GM19467 (cell line): ENCODE results near the gene ST6GAL2.

Experiments
- ATAC-seq: cut with Tn5 transposase; IDR thresholded peaks from one replicate; pipeline ENCODE4 v1.9.1; 2021; ENCODE audit warnings: mild to moderate bottlenecking, moderate library complexity; ENCODE audit not compliant: unreplicated experiment

Gene ST6GAL2

DNA sequence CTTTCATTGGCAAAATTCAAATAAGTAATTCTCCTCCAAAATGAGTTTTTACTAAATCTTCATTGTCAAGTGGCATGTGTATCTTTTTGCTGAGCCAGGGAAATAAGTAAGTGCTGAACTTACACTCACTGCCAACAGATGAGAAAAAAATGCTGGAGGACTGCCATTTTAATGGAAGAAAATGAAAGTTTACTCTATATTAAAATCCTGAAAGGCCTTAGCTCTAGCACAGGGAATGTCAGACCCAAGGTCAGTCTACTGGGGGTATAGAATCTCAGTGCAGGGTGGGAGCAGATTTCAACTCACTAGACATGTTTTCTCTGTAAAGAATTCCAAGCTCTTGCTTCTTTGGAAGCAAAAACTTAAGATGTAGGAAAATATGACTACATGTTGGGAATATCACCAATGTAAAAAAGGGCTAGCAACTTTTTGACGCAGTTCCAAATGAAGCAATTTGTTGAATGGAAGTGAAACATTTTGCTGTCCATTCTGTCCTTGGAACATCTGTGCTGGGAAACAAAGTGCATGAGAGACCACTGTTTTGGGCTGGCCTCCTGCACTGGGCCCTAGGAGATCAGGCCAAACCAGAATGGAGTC, 127.0 kb downstream of the ST6GAL2 start:
- no peak for ATAC-seq
